ENCODE data around the gene PRR33. TPM values are rescaled to one million over a fixed set of nuclear protein-coding genes. Genes with fewer than 3 reads are reported as not detected.

The PRR33 gene
- total and polyA plus RNA-seq, 2 experiments from 2014 or later = 0.29 TPM; not detected in 1

DNA sequence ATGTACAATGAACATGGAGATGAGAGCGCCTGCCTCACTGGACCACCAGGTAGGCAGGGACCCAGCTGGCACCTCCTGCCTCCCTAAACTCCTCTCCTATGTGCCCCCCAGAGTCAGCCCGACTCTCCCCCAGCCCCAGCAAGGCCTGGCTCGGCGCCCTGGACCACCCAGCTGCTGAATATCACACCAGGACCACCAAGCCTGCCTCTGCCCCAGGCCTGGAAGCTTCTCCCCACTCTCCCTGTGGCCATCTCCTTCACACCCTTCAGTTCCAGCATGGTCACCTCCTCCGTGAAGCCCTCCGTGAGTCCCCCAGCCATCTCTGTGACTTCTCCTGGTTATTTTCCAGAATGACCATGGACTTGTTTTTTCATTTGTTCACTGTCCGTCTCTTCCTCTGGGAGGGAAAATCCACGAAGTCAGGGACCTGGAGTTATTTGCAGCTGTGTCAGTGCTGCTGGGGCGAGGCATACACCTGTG is 45.2 kb downstream of the PRR33 start:
- Histone ChIP-seq H2AFZ (no peak overlapping the region), H4K20me1 (ENCODE audit: insufficient read depth, poor library complexity, severe bottlenecking) (no peaks in the 10 kb centered on the region), H3K79me2 (no peaks in the 10 kb centered on the region), H3K9me2 (replicated peaks; ENCODE audit: insufficient read depth) (no peaks in the 10 kb centered on the region), H3K4me1 (ENCODE audit: insufficient read depth) (peaks cover 15% of the 10 kb centered on the region), H3K4me3 (no peak overlapping the region), H3K27me3 (no peaks in the 10 kb centered on the region), H3K36me3 (replicated peaks; ENCODE audit: insufficient read depth, low read depth) (no peaks in the 10 kb centered on the region), H3K27ac (no peak overlapping the region), H3K4me2 (no peak overlapping the region), H3K9me3 (ENCODE audit: low read depth) (no peaks in the 10 kb centered on the region)
- no peak for DNase-seq (ENCODE audit: low spot score)
- 92% methylated on average over 8 of the region's 9 CpGs for WGBS (ENCODE audit: low lambda C conversion rate, missing lambda C conversion rate)
- TF ChIP-seq CTCF (IDR thresholded peaks at IDR 0.05; ENCODE audit: poor library complexity) = no peak
- no peak for TF ChIP-seq EZH2phosphoT487 (IDR thresholded peaks at IDR 0.05; ENCODE audit: low read depth, severe bottlenecking, unreplicated experiment)
- no peak for TF ChIP-seq EZH2 (IDR thresholded peaks at IDR 0.05; ENCODE audit: borderline replicate concordance)

DNA sequence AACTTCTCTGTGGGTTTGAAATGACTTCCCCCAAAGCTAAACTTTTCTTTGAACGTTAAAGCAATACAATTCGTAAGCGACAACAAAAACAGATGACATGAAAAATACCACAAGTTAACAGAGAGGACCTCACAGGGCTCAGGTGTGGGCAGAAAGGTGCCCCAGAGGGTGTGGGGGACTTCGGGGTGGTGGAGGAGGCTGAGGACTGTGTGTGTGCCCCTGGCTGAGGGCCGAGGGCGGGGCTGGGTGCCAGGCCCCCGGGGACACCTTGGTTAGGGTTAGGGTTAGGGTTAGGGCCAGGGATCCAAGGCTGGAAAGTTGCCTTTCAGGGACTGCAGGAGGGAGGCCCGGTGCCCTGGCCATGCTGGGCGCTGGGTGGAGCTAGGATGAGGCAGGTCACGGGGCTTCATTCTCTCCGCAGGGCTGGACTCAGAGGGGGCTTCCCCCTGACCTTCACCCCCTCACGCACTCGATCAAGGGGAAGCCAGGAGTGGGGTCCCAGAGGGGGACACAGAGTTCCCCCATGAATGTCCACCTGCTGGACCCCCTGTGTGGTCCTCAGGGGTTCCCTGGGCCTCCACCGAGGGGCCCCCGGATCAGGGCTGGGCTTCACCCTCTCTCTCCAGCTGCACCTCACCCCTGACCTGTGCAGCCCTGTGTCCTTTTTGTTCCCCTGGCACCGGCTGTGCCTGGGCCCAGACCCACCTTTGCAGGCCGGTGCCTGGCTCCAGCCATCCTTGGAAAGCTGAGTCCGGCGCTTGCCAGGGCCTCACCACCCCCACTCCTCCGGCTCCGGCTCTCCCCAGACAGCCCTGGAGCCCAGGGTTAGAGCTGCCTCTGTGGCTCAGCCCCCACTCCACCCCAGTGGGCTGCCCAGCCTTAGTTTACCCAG is 45.9 kb downstream of the PRR33 start:
- no peak overlapping the region for H3K4me2 ChIP-seq
- no peaks in the 10 kb centered on the region for H3K27me3 ChIP-seq
- no peaks in the 10 kb centered on the region for H3K36me3 ChIP-seq (replicated peaks; ENCODE audit: insufficient read depth, low read depth)
- H2AFZ ChIP-seq = no peak overlapping the region
- H3K27ac ChIP-seq = peak overlapping the region; percentile 76
- no peaks in the 10 kb centered on the region for H4K20me1 ChIP-seq (ENCODE audit: insufficient read depth, poor library complexity, severe bottlenecking)
- 90% methylated on average over 19 of the region's 21 CpGs for WGBS (ENCODE audit: low lambda C conversion rate, missing lambda C conversion rate)
- DNase-seq (ENCODE audit: low spot score) = no peak
- H3K4me3 ChIP-seq = no peak overlapping the region
- TF ChIP-seq EZH2phosphoT487 (IDR thresholded peaks at IDR 0.05; ENCODE audit: low read depth, severe bottlenecking, unreplicated experiment) = no peak
- no peak for TF ChIP-seq EZH2 (IDR thresholded peaks at IDR 0.05; ENCODE audit: borderline replicate concordance)
- TF ChIP-seq CTCF (IDR thresholded peaks at IDR 0.05; ENCODE audit: poor library complexity) = no peak
- H3K79me2 ChIP-seq = no peaks in the 10 kb centered on the region
- no peaks in the 10 kb centered on the region for H3K9me2 ChIP-seq (replicated peaks; ENCODE audit: insufficient read depth)
- no peaks in the 10 kb centered on the region for H3K9me3 ChIP-seq (ENCODE audit: low read depth)
- peaks cover 15% of the 10 kb centered on the region for H3K4me1 ChIP-seq (ENCODE audit: insufficient read depth)

DNA sequence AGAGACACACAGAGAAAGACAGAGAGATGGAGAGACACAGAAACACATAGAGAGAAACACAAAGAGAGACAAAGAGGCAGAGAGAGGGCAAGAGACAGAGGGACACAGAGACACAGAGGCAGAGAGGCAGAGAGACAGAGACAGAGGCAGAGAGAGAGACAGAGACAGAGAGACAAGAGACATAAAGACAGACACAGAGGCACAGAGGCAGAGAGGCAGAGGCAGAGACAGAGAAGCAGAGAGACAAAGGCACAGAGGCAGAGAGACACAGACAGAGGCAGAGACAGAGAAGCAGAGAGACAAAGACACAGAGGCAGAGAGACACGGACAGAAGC is 46.6 kb downstream of the PRR33 start:
- H4K20me1 ChIP-seq (ENCODE audit: insufficient read depth, poor library complexity, severe bottlenecking) = no peaks in the 10 kb centered on the region
- H3K79me2 ChIP-seq = no peaks in the 10 kb centered on the region
- no peaks in the 10 kb centered on the region for H3K27me3 ChIP-seq
- TF ChIP-seq EZH2 (IDR thresholded peaks at IDR 0.05; ENCODE audit: borderline replicate concordance) (no peak), CTCF (IDR thresholded peaks at IDR 0.05; ENCODE audit: poor library complexity) (no peak), EZH2phosphoT487 (IDR thresholded peaks at IDR 0.05; ENCODE audit: low read depth, severe bottlenecking, unreplicated experiment) (no peak)
- H2AFZ ChIP-seq = no peak overlapping the region
- no peak overlapping the region for H3K4me2 ChIP-seq
- no peaks in the 10 kb centered on the region for H3K36me3 ChIP-seq (replicated peaks; ENCODE audit: insufficient read depth, low read depth)
- WGBS (ENCODE audit: low lambda C conversion rate, missing lambda C conversion rate) = 95% methylated on average over 1 of the region's 1 CpG
- peaks cover 15% of the 10 kb centered on the region for H3K4me1 ChIP-seq (ENCODE audit: insufficient read depth)
- H3K9me2 ChIP-seq (replicated peaks; ENCODE audit: insufficient read depth) = no peaks in the 10 kb centered on the region
- H3K27ac ChIP-seq = peak overlapping the region; percentile 76
- DNase-seq (ENCODE audit: low spot score) = no peak
- H3K4me3 ChIP-seq = no peak overlapping the region
- no peaks in the 10 kb centered on the region for H3K9me3 ChIP-seq (ENCODE audit: low read depth)

Data from hepatocyte (in vitro differentiated cells).